ENCODE results near the gene SPA17. TPM values are rescaled to one million over a fixed set of nuclear protein-coding genes. Genes with fewer than 3 reads are reported as not detected.

SPA17 gene
- total and polyA plus RNA-seq, 9 of the 15 experiments (the other 6 are each of a cell fraction or from before 2014, with no cell fraction given) = 6.0 to 19.5 (median 12.6) TPM

- in situ Hi-C loops (cut with MboI) = no loop called here
- ATAC-seq (no peak), FAIRE-seq (no peak), DNase-seq (ENCODE audit: extremely low read depth in 1 of 4, low spot score in 3 of 4) (no peak)
- Histone ChIP-seq H3K4me3 (no peak overlapping the region), H3K4me2 (ENCODE audit: insufficient read depth, low read length) (no peak overlapping the region), H3K4me1 (replicated peaks in 1 of 2; ENCODE audit: control insufficient read depth in 2 of 2, insufficient read depth in 2 of 2, low read length in 2 of 2) (peaks cover 0 to 9% of the 10 kb centered on the region in 2 experiments; a peak in 2 of 5 replicates), H3K9me3 (replicated peaks; ENCODE audit: control insufficient read depth, insufficient read depth, low read depth, low read length) (peaks cover 5% of the 10 kb centered on the region; the same call in 1 of the 2 replicates), H3K27ac (ENCODE audit: extremely low read depth, low read depth, low read length) (no peak overlapping the region), H3K79me2 (ENCODE audit: control insufficient read depth, insufficient read depth, low read length) (no peaks in the 10 kb centered on the region), H3K36me3 (ENCODE audit: control insufficient read depth, insufficient read depth, low read length) (peaks cover 60% of the 10 kb centered on the region), H3K9me1 (ENCODE audit: control insufficient read depth, insufficient read depth, low read length) (no peaks in the 10 kb centered on the region), H3K9ac (ENCODE audit: insufficient read depth in 1 of 2, low read depth in 2 of 2, low read length in 2 of 2) (no peak overlapping the region), H2AFZ (ENCODE audit: low read depth, low read length) (no peak overlapping the region), H4K20me1 (replicated peaks; ENCODE audit: control insufficient read depth, insufficient read depth, low read length) (no peaks in the 10 kb centered on the region), H3K27me3 (ENCODE audit: control insufficient read depth in 2 of 2, insufficient read depth in 2 of 2, low read length in 2 of 2) (no peaks in the 10 kb centered on the region)
- ChIA-PET CTCF (ENCODE audit: low intra/inter-chr PET ratio) (no interaction called here), POLR2A (interaction anchor here (0.7 to 1.2 kb wide), 3 partner anchors 21 to 230 kb away, joined by 3 to 5 read pairs (median 3); no protein-coding TSS in a partner anchor)
- no peak for TF ChIP-seq ZNF316 (IDR thresholded peaks at IDR 0.05)
- intact Hi-C loops (cut with micrococcal nuclease) = no loop called here
- 98% methylated on average over 3 of the region's 3 CpGs for WGBS (ENCODE audit: insufficient coverage, low coverage, missing lambda C conversion rate)
- BruUV-seq (replicated peaks) = no TSS peak
Observed at GRCh38 chr11:124635932-124636331, 37.8 kb upstream of the SPA17 start.

- Histone ChIP-seq H3K9me3 (replicated peaks; ENCODE audit: control insufficient read depth, insufficient read depth, low read depth, low read length) (peaks cover 8% of the 10 kb centered on the region; the same call in 1 of the 2 replicates), H3K4me1 (replicated peaks in 1 of 2; ENCODE audit: control insufficient read depth in 2 of 2, insufficient read depth in 2 of 2, low read length in 2 of 2) (peaks cover 0 to 21% of the 10 kb centered on the region in 2 experiments; a peak in 4 of 5 replicates), H3K79me2 (ENCODE audit: control insufficient read depth, insufficient read depth, low read length) (no peaks in the 10 kb centered on the region), H4K20me1 (replicated peaks; ENCODE audit: control insufficient read depth, insufficient read depth, low read length) (no peaks in the 10 kb centered on the region), H3K9ac (ENCODE audit: insufficient read depth in 1 of 2, low read depth in 2 of 2, low read length in 2 of 2) (no peak overlapping the region), H2AFZ (ENCODE audit: low read depth, low read length) (no peak overlapping the region), H3K27me3 (ENCODE audit: control insufficient read depth in 2 of 2, insufficient read depth in 2 of 2, low read length in 2 of 2) (no peaks in the 10 kb centered on the region), H3K9me1 (ENCODE audit: control insufficient read depth, insufficient read depth, low read length) (no peaks in the 10 kb centered on the region), H3K36me3 (ENCODE audit: control insufficient read depth, insufficient read depth, low read length) (peaks cover 34% of the 10 kb centered on the region), H3K4me2 (ENCODE audit: insufficient read depth, low read length) (no peak overlapping the region), H3K27ac (ENCODE audit: extremely low read depth, low read depth, low read length) (no peak overlapping the region), H3K4me3 (no peak overlapping the region)
- BruUV-seq (replicated peaks) = no TSS peak
- in situ Hi-C loops (cut with MboI) = no loop called here
- CTCF ChIA-PET (ENCODE audit: low intra/inter-chr PET ratio) = no interaction called here
- FAIRE-seq (no peak), ATAC-seq (peak; percentile 21; the same call in 2 of the 3 replicates), DNase-seq (ENCODE audit: extremely low read depth in 1 of 4, low spot score in 3 of 4) (peak in 2 of 4 experiments; percentile 21 to 25)
- WGBS (ENCODE audit: insufficient coverage, low coverage, missing lambda C conversion rate) = 9% methylated on average over 3 of the region's 3 CpGs
- intact Hi-C loops (cut with micrococcal nuclease) = no loop called here
- POLR2A ChIA-PET = interaction anchor here (0.8 to 1.9 kb wide), 3 partner anchors 12 to 36 kb away, joined by 3 to 4 read pairs (median 4); partner anchors contain the start of genes SPA17 and TBRG1
- TF ChIP-seq NFIC (IDR thresholded peaks at IDR 0.05) = no peak
- no peak for TF ChIP-seq STAG1 (CRISPR knock-in tag; IDR thresholded peaks at IDR 0.05; ENCODE audit: borderline replicate concordance)
- peak; percentile 14; the same call in 1 of the 2 replicates for TF ChIP-seq STAT5A (IDR thresholded peaks at IDR 0.05; ENCODE audit: borderline replicate concordance, low read length)
- TF ChIP-seq NR4A1 (CRISPR knock-in tag; IDR thresholded peaks at IDR 0.05) = no peak
- TF ChIP-seq NR4A1 (tag; IDR thresholded peaks at IDR 0.05) = no peak
- TF ChIP-seq TRIM24 (IDR thresholded peaks at IDR 0.05) = no peak
- TF ChIP-seq ZNF398 (CRISPR knock-in tag; IDR thresholded peaks at IDR 0.05) = no peak
- TF ChIP-seq HNRNPH1 (optimal IDR thresholded peaks at IDR 0.05; ENCODE audit: low read depth, low read length) = no peak
- TF ChIP-seq ZNF507 (tag; conservative IDR thresholded peaks at IDR 0.05) = no peak
- no peak for TF ChIP-seq TCFL5 (CRISPR knock-in tag; conservative IDR thresholded peaks at IDR 0.05)
- no peak for TF ChIP-seq POU5F1 (IDR thresholded peaks at IDR 0.05; ENCODE audit: borderline replicate concordance, low read depth, low read length, partially characterized antibody)
- TF ChIP-seq ZNF146 (CRISPR knock-in tag; IDR thresholded peaks at IDR 0.05; ENCODE audit: unreplicated experiment) = no peak
Observed at GRCh38 chr11:124638500-124638899, 35.2 kb upstream of the SPA17 start.

All from K562 (cell line).